Measurements from ENCODE around the gene DUSP15. TPM values are rescaled to one million over a fixed set of nuclear protein-coding genes. Genes with fewer than 3 reads are reported as not detected.

Gene DUSP15
- total RNA-seq, 2 experiments from 2014 or later, result not detected

DNA sequence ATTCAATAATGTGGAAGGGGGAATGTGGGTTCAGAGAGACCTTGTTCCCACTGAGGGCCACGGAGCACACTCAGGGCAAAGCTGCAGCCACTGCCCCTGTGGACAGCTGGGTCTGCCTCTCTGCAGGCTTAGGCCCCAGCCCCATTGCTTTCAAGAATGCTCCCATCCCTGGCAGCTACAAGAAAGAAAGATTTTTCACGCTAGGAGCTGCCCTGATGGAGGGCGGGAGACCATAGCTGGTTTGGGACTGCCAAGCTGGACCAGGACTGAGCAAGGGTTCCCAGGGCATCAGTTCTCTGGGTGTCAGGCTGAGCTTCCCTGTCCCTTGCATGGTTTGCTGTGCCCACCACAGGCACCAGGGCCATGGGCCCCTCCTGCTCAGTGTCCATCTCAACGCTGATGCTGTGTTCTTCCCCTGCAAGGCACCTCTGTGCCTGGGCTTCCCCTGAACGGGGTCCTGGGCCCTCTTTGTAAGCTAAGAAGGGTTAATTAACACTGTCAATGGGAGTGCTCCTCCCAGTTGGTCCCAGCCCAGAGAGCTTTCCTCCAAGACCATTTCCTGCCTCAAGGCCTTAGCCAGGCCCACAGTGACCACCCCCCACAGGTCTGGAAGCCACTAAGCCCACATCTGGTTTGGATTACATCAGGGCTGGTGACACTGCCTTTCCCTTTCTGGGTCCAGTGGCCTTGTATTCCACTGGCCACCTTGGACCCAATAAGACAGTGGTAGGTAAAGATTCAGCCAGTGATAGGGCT lies 33.3 kb downstream of the DUSP15 start:
- Mint-ChIP-seq H3K27ac (no peak overlapping the region), H3K36me3 (ENCODE audit: low read depth) (no peaks in the 10 kb centered on the region), H3K4me1 (ENCODE audit: low read depth) (peaks cover 8% of the 10 kb centered on the region), H3K4me3 (no peak overlapping the region), H3K27me3 (no peaks in the 10 kb centered on the region), H3K9me3 (no peaks in the 10 kb centered on the region)
- ChIA-PET CTCF (interaction anchor here (0.7 to 6.8 kb wide), 9 partner anchors 8 to 198 kb away, joined by 3 to 46 read pairs (median 3); partner anchors contain the start of genes FOXS1 and PDRG1), POLR2A (no interaction called here)
- intact Hi-C loops (cut with micrococcal nuclease), result no loop called here
- TF ChIP-seq, protein P1, sequence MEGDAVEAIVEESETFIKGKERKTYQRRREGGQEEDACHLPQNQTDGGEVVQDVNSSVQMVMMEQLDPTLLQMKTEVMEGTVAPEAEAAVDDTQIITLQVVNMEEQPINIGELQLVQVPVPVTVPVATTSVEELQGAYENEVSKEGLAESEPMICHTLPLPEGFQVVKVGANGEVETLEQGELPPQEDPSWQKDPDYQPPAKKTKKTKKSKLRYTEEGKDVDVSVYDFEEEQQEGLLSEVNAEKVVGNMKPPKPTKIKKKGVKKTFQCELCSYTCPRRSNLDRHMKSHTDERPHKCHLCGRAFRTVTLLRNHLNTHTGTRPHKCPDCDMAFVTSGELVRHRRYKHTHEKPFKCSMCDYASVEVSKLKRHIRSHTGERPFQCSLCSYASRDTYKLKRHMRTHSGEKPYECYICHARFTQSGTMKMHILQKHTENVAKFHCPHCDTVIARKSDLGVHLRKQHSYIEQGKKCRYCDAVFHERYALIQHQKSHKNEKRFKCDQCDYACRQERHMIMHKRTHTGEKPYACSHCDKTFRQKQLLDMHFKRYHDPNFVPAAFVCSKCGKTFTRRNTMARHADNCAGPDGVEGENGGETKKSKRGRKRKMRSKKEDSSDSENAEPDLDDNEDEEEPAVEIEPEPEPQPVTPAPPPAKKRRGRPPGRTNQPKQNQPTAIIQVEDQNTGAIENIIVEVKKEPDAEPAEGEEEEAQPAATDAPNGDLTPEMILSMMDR (IDR thresholded peaks at IDR 0.05), result no peak
- DNase-seq (no peak), ATAC-seq (no peak)

GRCh38 chr20:31835977-31836852 lies 34.1 kb downstream of the DUSP15 start:
- H3K27ac Mint-ChIP-seq, result no peak overlapping the region
- H3K27me3 Mint-ChIP-seq, result no peaks in the 10 kb centered on the region
- DNase-seq (peak; percentile 64), ATAC-seq (peak; percentile 70)
- TF ChIP-seq, protein P1 (IDR thresholded peaks at IDR 0.05), result no peak
- H3K4me3 Mint-ChIP-seq, result no peak overlapping the region
- H3K4me1 Mint-ChIP-seq (ENCODE audit: low read depth), result peaks cover 8% of the 10 kb centered on the region
- intact Hi-C loops (cut with micrococcal nuclease), result no loop called here
- no peaks in the 10 kb centered on the region for H3K36me3 Mint-ChIP-seq (ENCODE audit: low read depth)
- no peaks in the 10 kb centered on the region for H3K9me3 Mint-ChIP-seq
- ChIA-PET CTCF (interaction anchor here (1.0 to 6.8 kb wide), 7 partner anchors 9 to 199 kb away, joined by 3 to 46 read pairs (median 3); partner anchors contain the start of gene FOXS1), POLR2A (no interaction called here)

DNA sequence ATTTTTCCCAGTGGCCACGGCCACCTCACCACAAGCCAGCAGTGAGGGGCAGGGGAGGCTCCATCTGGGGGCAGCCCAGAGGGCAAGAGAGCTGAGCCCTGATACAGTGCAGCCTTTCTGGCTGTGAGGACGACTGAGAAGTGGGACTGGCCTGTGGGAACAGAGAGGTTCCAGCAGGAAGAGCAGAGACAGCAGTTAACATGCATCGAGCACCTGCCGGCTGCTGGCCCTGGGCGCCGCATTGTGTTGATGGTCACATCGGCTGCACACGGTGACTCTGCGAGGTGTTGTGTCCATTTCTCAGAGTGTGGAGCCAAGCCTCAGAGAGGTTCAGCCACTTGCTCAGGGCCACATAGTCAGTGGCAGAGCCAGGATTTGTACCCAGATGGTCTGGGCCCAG lies 34.8 kb downstream of the DUSP15 start:
- Mint-ChIP-seq H3K9me3 (no peaks in the 10 kb centered on the region), H3K36me3 (ENCODE audit: low read depth) (no peaks in the 10 kb centered on the region), H3K4me1 (ENCODE audit: low read depth) (peaks cover 8% of the 10 kb centered on the region), H3K27ac (no peak overlapping the region), H3K4me3 (no peak overlapping the region), H3K27me3 (no peaks in the 10 kb centered on the region)
- TF ChIP-seq, protein P1 (IDR thresholded peaks at IDR 0.05), result no peak
- ATAC-seq (no peak), DNase-seq (no peak)
- POLR2A ChIA-PET, result no interaction called here
- intact Hi-C loops (cut with micrococcal nuclease), result no loop called here
- CTCF ChIA-PET, result interaction anchor here (0.5 to 6.8 kb wide), 3 partner anchors 8 to 20 kb away, joined by 3 to 46 read pairs (median 4); no protein-coding TSS in a partner anchor

DNA sequence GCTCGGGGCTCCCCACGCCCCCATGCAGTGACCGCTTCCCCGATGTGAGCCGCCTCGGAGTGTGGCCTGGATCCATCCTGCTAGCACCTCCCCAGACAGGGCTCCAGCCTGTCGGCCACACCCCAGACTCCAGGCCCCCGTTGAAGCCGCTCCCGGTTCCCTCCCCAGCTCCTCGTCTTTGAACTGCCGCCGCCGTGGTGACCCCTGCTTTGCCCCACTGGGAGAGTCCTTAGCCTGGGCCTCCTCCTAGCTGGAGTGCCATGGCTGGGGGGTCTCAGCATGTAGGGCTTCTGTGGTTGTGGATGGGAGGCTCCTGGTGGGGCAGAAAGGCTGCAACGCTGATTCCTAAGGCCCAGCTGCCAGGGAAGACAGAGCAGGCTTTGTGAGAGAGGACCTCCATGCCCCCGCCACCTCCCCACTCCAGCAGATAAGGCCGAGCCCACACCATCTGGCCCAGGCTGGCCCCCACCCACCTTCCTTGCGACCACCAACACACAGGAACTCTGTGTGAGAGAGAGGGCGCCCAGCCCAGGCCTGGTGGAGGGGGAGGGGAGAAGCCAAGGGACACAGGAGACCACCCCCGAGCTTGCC lies 36.3 kb downstream of the DUSP15 start:
- CTCF ChIA-PET, result interaction anchor here (0.7 to 6.8 kb wide), 11 partner anchors 10 to 198 kb away, joined by 3 to 46 read pairs (median 4); partner anchors contain the start of genes FOXS1 and PDRG1
- Mint-ChIP-seq H3K36me3 (ENCODE audit: low read depth) (no peaks in the 10 kb centered on the region), H3K9me3 (no peaks in the 10 kb centered on the region), H3K27ac (no peak overlapping the region), H3K27me3 (no peaks in the 10 kb centered on the region), H3K4me1 (ENCODE audit: low read depth) (peaks cover 8% of the 10 kb centered on the region), H3K4me3 (no peak overlapping the region)
- intact Hi-C loops (cut with micrococcal nuclease), result no loop called here
- ATAC-seq, result no peak
- no peak for DNase-seq
- POLR2A ChIA-PET, result interaction anchor here (1.2 kb wide), 1 partner anchor 12 kb away, joined by 3 read pairs; no protein-coding TSS in a partner anchor
- TF ChIP-seq, protein P1 (IDR thresholded peaks at IDR 0.05), result no peak

All from activated CD8-positive, alpha-beta T cell treated with anti-CD3 and anti-CD28 coated beads for 36 hours (primary cell).